ENCODE measurements around the gene R3HDM2.

R3HDM2 gene

GRCh38 chr12:57475271-57476161 is 44.7 kb upstream of the R3HDM2 start:
- Histone ChIP-seq H3K14ac (ENCODE audit: low read length) (peak overlapping the region; percentile 73), H3K23ac (ENCODE audit: low read depth, low read length, poor library complexity) (peak overlapping the region; percentile 90), H3K9me3 (replicated peaks in 1 of 2; ENCODE audit: control insufficient read depth in 2 of 2, insufficient read depth in 1 of 2, low read depth in 1 of 2, low read length in 2 of 2) (peaks cover 3 to 4% of the 10 kb centered on the region in 2 donors), H3K4me1 (ENCODE audit: control insufficient read depth in 2 of 2, insufficient read depth in 1 of 2, low read depth in 1 of 2, low read length in 2 of 2) (peaks cover 5 to 21% of the 10 kb centered on the region in 2 donors), H2BK15ac (ENCODE audit: low read length) (peak overlapping the region; percentile 61), H3K4me2 (ENCODE audit: insufficient read depth, low read length, poor library complexity, severe bottlenecking) (peak overlapping the region; percentile 81), H3K4me3 (ENCODE audit: low read length in 2 of 2) (peak overlapping the region; percentile 34 to 47), H2AK5ac (ENCODE audit: low read depth, low read length) (peak overlapping the region; percentile 80), H2BK12ac (ENCODE audit: low read length) (peak overlapping the region; percentile 85), H3K4ac (ENCODE audit: low read length) (no peak overlapping the region), H3K27ac (replicated peaks; ENCODE audit: low read length) (no peak overlapping the region), H3K36me3 (replicated peaks in 1 of 2; ENCODE audit: control insufficient read depth in 2 of 2, insufficient read depth in 2 of 2, low read length in 2 of 2) (no peaks in the 10 kb centered on the region), H4K8ac (ENCODE audit: low read depth, low read length) (no peak overlapping the region), H3K79me1 (ENCODE audit: low read depth, low read length) (no peaks in the 10 kb centered on the region), H2BK120ac (ENCODE audit: low read depth, low read length) (no peak overlapping the region), H3K9ac (ENCODE audit: low read depth, low read length, poor library complexity) (peak overlapping the region; percentile 54), H4K91ac (ENCODE audit: low read depth, low read length, poor library complexity) (no peak overlapping the region), H3K27me3 (ENCODE audit: control insufficient read depth in 3 of 3, insufficient read depth in 3 of 3, low read depth in 1 of 3, low read length in 3 of 3) (peaks cover 22 to 71% (median 67%) of the 10 kb centered on the region in 3 experiments), H2BK5ac (ENCODE audit: low read length) (no peak overlapping the region), H3K18ac (ENCODE audit: low read length) (peak overlapping the region; percentile 73), H2AFZ (ENCODE audit: low read length) (peak overlapping the region; percentile 98)
- no CpG with 5 or more reads among the region's 84 CpGs for WGBS, 2 donors (ENCODE audit: extremely low coverage in 2 of 2, insufficient read length in 2 of 2, insufficient replicate concordance in 1 of 2)
- no peak for DNase-seq (ENCODE audit: low spot score)

- H3K23ac ChIP-seq (ENCODE audit: low read depth, low read length, poor library complexity) = no peak overlapping the region
- H3K4ac ChIP-seq (ENCODE audit: low read length) = no peak overlapping the region
- no peak overlapping the region for H4K8ac ChIP-seq (ENCODE audit: low read depth, low read length)
- H3K14ac ChIP-seq (ENCODE audit: low read length) = no peak overlapping the region
- H2BK12ac ChIP-seq (ENCODE audit: low read length) = no peak overlapping the region
- peak overlapping the region; percentile 98 for H2AFZ ChIP-seq (ENCODE audit: low read length)
- H3K18ac ChIP-seq (ENCODE audit: low read length) = no peak overlapping the region
- H3K9ac ChIP-seq (ENCODE audit: low read depth, low read length, poor library complexity) = no peak overlapping the region
- DNase-seq (ENCODE audit: low spot score) = no peak
- no peaks in the 10 kb centered on the region for H3K79me1 ChIP-seq (ENCODE audit: low read depth, low read length)
- H2BK15ac ChIP-seq (ENCODE audit: low read length) = no peak overlapping the region
- no peak overlapping the region for H2BK5ac ChIP-seq (ENCODE audit: low read length)
- no peak overlapping the region for H2BK120ac ChIP-seq (ENCODE audit: low read depth, low read length)
- H3K4me1 ChIP-seq (ENCODE audit: control insufficient read depth in 2 of 2, insufficient read depth in 1 of 2, low read depth in 1 of 2, low read length in 2 of 2) = peaks cover 5 to 21% of the 10 kb centered on the region in 2 donors
- H3K27me3 ChIP-seq (ENCODE audit: control insufficient read depth in 3 of 3, insufficient read depth in 3 of 3, low read depth in 1 of 3, low read length in 3 of 3) = peaks cover 22 to 70% (median 69%) of the 10 kb centered on the region in 3 experiments
- WGBS, 2 donors (ENCODE audit: extremely low coverage in 2 of 2, insufficient read length in 2 of 2, insufficient replicate concordance in 1 of 2) = no CpG with 5 or more reads among the region's 7 CpGs
- no peak overlapping the region for H2AK5ac ChIP-seq (ENCODE audit: low read depth, low read length)
- H4K91ac ChIP-seq (ENCODE audit: low read depth, low read length, poor library complexity) = no peak overlapping the region
- H3K4me2 ChIP-seq (ENCODE audit: insufficient read depth, low read length, poor library complexity, severe bottlenecking) = peak overlapping the region; percentile 81
- peaks cover 4% of the 10 kb centered on the region in 2 donors for H3K9me3 ChIP-seq (replicated peaks in 1 of 2; ENCODE audit: control insufficient read depth in 2 of 2, insufficient read depth in 1 of 2, low read depth in 1 of 2, low read length in 2 of 2)
- H3K27ac ChIP-seq (replicated peaks; ENCODE audit: low read length) = no peak overlapping the region
- H3K36me3 ChIP-seq (replicated peaks in 1 of 2; ENCODE audit: control insufficient read depth in 2 of 2, insufficient read depth in 2 of 2, low read length in 2 of 2) = no peaks in the 10 kb centered on the region
- H3K4me3 ChIP-seq (ENCODE audit: low read length in 2 of 2) = no peak overlapping the region
Observed at GRCh38 chr12:57474862-57475261, 44.0 kb upstream of the R3HDM2 start.

- no peak overlapping the region for H3K9ac ChIP-seq (ENCODE audit: low read depth, low read length, poor library complexity)
- H2AK5ac ChIP-seq (ENCODE audit: low read depth, low read length) = no peak overlapping the region
- H3K18ac ChIP-seq (ENCODE audit: low read length) = no peak overlapping the region
- no peak overlapping the region for H2BK5ac ChIP-seq (ENCODE audit: low read length)
- peaks cover 5 to 21% of the 10 kb centered on the region in 2 donors for H3K4me1 ChIP-seq (ENCODE audit: control insufficient read depth in 2 of 2, insufficient read depth in 1 of 2, low read depth in 1 of 2, low read length in 2 of 2)
- H2BK12ac ChIP-seq (ENCODE audit: low read length) = no peak overlapping the region
- peaks cover 22 to 69% (median 66%) of the 10 kb centered on the region in 3 experiments for H3K27me3 ChIP-seq (ENCODE audit: control insufficient read depth in 3 of 3, insufficient read depth in 3 of 3, low read depth in 1 of 3, low read length in 3 of 3)
- no peak overlapping the region for H4K8ac ChIP-seq (ENCODE audit: low read depth, low read length)
- no peaks in the 10 kb centered on the region for H3K36me3 ChIP-seq (replicated peaks in 1 of 2; ENCODE audit: control insufficient read depth in 2 of 2, insufficient read depth in 2 of 2, low read length in 2 of 2)
- no peaks in the 10 kb centered on the region for H3K79me1 ChIP-seq (ENCODE audit: low read depth, low read length)
- no peak for DNase-seq (ENCODE audit: low spot score)
- no peak overlapping the region for H2BK120ac ChIP-seq (ENCODE audit: low read depth, low read length)
- H4K91ac ChIP-seq (ENCODE audit: low read depth, low read length, poor library complexity) = no peak overlapping the region
- no peak overlapping the region for H3K14ac ChIP-seq (ENCODE audit: low read length)
- H3K4ac ChIP-seq (ENCODE audit: low read length) = no peak overlapping the region
- no peak overlapping the region for H2AFZ ChIP-seq (ENCODE audit: low read length)
- H3K9me3 ChIP-seq (replicated peaks in 1 of 2; ENCODE audit: control insufficient read depth in 2 of 2, insufficient read depth in 1 of 2, low read depth in 1 of 2, low read length in 2 of 2) = peaks cover 4% of the 10 kb centered on the region in 2 donors
- no peak overlapping the region for H3K4me3 ChIP-seq (ENCODE audit: low read length in 2 of 2)
- H3K27ac ChIP-seq (replicated peaks; ENCODE audit: low read length) = no peak overlapping the region
- no peak overlapping the region for H3K4me2 ChIP-seq (ENCODE audit: insufficient read depth, low read length, poor library complexity, severe bottlenecking)
- H2BK15ac ChIP-seq (ENCODE audit: low read length) = no peak overlapping the region
- H3K23ac ChIP-seq (ENCODE audit: low read depth, low read length, poor library complexity) = no peak overlapping the region
- WGBS, 2 donors (ENCODE audit: extremely low coverage in 2 of 2, insufficient read length in 2 of 2, insufficient replicate concordance in 1 of 2) = no CpG with 5 or more reads among the region's 8 CpGs
Observed at GRCh38 chr12:57474430-57474829, 43.6 kb upstream of the R3HDM2 start.

GRCh38 chr12:57473886-57474285 is 43.0 kb upstream of the R3HDM2 start:
- WGBS, 2 donors (ENCODE audit: extremely low coverage in 2 of 2, insufficient read length in 2 of 2, insufficient replicate concordance in 1 of 2) = no CpG with 5 or more reads among the region's 5 CpGs
- DNase-seq (ENCODE audit: low spot score) = no peak
- Histone ChIP-seq H3K9me3 (replicated peaks in 1 of 2; ENCODE audit: control insufficient read depth in 2 of 2, insufficient read depth in 1 of 2, low read depth in 1 of 2, low read length in 2 of 2) (peaks cover 4% of the 10 kb centered on the region in 2 donors), H3K36me3 (replicated peaks in 1 of 2; ENCODE audit: control insufficient read depth in 2 of 2, insufficient read depth in 2 of 2, low read length in 2 of 2) (no peaks in the 10 kb centered on the region), H3K4ac (ENCODE audit: low read length) (no peak overlapping the region), H3K4me3 (ENCODE audit: low read length in 2 of 2) (no peak overlapping the region), H4K91ac (ENCODE audit: low read depth, low read length, poor library complexity) (no peak overlapping the region), H3K23ac (ENCODE audit: low read depth, low read length, poor library complexity) (no peak overlapping the region), H2BK120ac (ENCODE audit: low read depth, low read length) (no peak overlapping the region), H2AK5ac (ENCODE audit: low read depth, low read length) (no peak overlapping the region), H3K14ac (ENCODE audit: low read length) (no peak overlapping the region), H3K27ac (replicated peaks; ENCODE audit: low read length) (no peak overlapping the region), H2AFZ (ENCODE audit: low read length) (no peak overlapping the region), H3K4me1 (ENCODE audit: control insufficient read depth in 2 of 2, insufficient read depth in 1 of 2, low read depth in 1 of 2, low read length in 2 of 2) (peaks cover 5 to 21% of the 10 kb centered on the region in 2 donors), H3K79me1 (ENCODE audit: low read depth, low read length) (no peaks in the 10 kb centered on the region), H3K18ac (ENCODE audit: low read length) (no peak overlapping the region), H3K4me2 (ENCODE audit: insufficient read depth, low read length, poor library complexity, severe bottlenecking) (no peak overlapping the region), H2BK5ac (ENCODE audit: low read length) (no peak overlapping the region), H2BK15ac (ENCODE audit: low read length) (no peak overlapping the region), H3K9ac (ENCODE audit: low read depth, low read length, poor library complexity) (no peak overlapping the region), H3K27me3 (ENCODE audit: control insufficient read depth in 3 of 3, insufficient read depth in 3 of 3, low read depth in 1 of 3, low read length in 3 of 3) (peaks cover 22 to 63% (median 60%) of the 10 kb centered on the region in 3 experiments), H4K8ac (ENCODE audit: low read depth, low read length) (no peak overlapping the region), H2BK12ac (ENCODE audit: low read length) (no peak overlapping the region)
